Psoas muscle (tissue), 8 donors: ENCODE data around the gene SAMD4B. TPM values are rescaled to one million over a fixed set of nuclear protein-coding genes. Genes with fewer than 3 reads are reported as not detected.

Experiments used
- ATAC-seq, 4 donors: fragments of 200-7000 bp; cut with Tn5 transposase; one replicate each; pipeline ENCODE4 v1.9.1; 2020; ENCODE audit warnings: moderate library complexity in 3 of 4, mild to moderate bottlenecking in 2 of 4
- DNase-seq, 2 donors: peaks; one replicate each; pipeline ENCODE4 v3.0.0-alpha.2; 2020
- H3K27ac ChIP-seq: fragments of 200-600 bp; one replicate; pipeline ENCODE4 v1.8.0; 2022
- H3K27me3 ChIP-seq, 3 donors: fragments of 200-600 bp in 1 of 3; one replicate each; pipeline versions ENCODE4 v1.6.1 to v1.8.0; 2013 to 2022; ENCODE audit warnings: low read length in 2 of 3, mild to moderate bottlenecking in 2 of 3, moderate library complexity in 1 of 3; ENCODE audit not compliant: insufficient read depth in 3 of 3
- H3K36me3 ChIP-seq, 2 donors: fragments of 200-600 bp in 1 of 2; one replicate each; pipeline versions ENCODE4 v1.6.1 to v1.8.0; 2013 to 2022; ENCODE audit warnings: low read depth in 1 of 2, mild to moderate bottlenecking in 1 of 2, moderate library complexity in 1 of 2; ENCODE audit not compliant: insufficient read depth in 1 of 2
- H3K4me1 ChIP-seq: fragments of 200-600 bp; one replicate; pipeline ENCODE4 v1.8.0; 2022
- H3K4me3 ChIP-seq: fragments of 200-600 bp; one replicate; pipeline ENCODE4 v1.8.0; 2022; ENCODE audit warnings: mild to moderate bottlenecking
- H3K9me3 ChIP-seq: fragments of 200-600 bp; one replicate; pipeline ENCODE4 v1.8.0; 2022
- WGBS, 3 donors: extraction: QIAGEN DNeasy Blood & Tissue Kit; methylation state at CpG; one replicate each; pipeline versions ENCODE4 v1.1.6 to v1.1.7; 2013; 5-methylcytosine and 5-hydroxymethylcytosine counted together
- intact Hi-C, 2 donors: fragments of 100-400 bp; cut with DNase I; formaldehyde crosslinking; loops; one replicate each; pipeline versions ENCODE4 v1.11.0 to v1.14.2; 2022
- polyA plus RNA-seq, 3 donors: library from polyadenylated mRNA; stranded (reverse); fragments of 200-250 nt; gene quantifications; one replicate each; pipeline ENCODE4 v1.2.3, GENCODE V29; 2013
- total RNA-seq, 4 donors: library from RNA; stranded (reverse); fragmentation: NEBNext Ultra II Directional in 2 of 4; extraction: Animal tissue kit (Norgen Biotek cat#: 25700) in 2 of 4; gene quantifications; one replicate each; pipeline versions ENCODE4 v1.2.1 to v1.2.4, GENCODE V29; 2021 to 2023
- TF ChIP-seq, protein P1 (sequence below): fragments of 200-600 bp; IDR thresholded peaks from one replicate; pipeline ENCODE4 v1.8.0; 2022; ENCODE audit warnings: antibody characterized with exemption
- donor health status: healthy with polysubstance abuse.
- donor health status: DM: no; HTN: no; CAD: no; lungs with moderate emphysema.
- donor health status: Bipolar disorder and iron deficiency.
- donor health status: healthy.
- donor health status: DM: yes; HTN: yes; CAD: no.
- donor health status: DM: no; HTN: no; CAD: no.
- donor health status: DM: no; HTN: no; CAD: no.
- donor health status: DM: yes; HTN: yes; CAD: no.

Gene SAMD4B
- total and polyA plus RNA-seq, 7 donors, result 34.7 to 97.5 (median 58.4) TPM

DNA sequence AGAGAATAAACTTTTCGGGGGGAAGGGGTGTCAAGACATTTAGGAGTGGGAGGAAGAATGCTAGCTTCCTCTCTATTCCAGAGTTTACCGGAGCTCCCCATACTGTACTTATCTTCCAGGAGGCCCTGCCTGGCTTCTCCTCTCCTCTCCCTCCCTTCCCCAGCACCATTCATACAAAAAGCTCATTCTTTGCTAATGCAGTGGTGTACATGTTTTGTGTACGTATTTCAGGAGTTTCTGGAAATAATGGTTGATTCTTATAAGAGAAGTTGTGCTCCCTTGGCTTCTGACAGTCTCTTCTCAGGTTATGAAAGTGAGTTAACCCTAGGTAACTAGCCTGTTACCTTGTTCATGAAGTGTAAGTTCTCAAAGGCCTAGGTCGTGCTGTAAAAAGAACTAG is 7.1 kb downstream of the SAMD4B start:
- intact Hi-C loops, result loop anchor here (10.0 kb wide), 2 partner anchors 85 to 185 kb away; partner anchors contain the start of genes EID2B (in 1 of the 2) and RPS16 (in 1 of the 2)
- TF ChIP-seq, protein P1, sequence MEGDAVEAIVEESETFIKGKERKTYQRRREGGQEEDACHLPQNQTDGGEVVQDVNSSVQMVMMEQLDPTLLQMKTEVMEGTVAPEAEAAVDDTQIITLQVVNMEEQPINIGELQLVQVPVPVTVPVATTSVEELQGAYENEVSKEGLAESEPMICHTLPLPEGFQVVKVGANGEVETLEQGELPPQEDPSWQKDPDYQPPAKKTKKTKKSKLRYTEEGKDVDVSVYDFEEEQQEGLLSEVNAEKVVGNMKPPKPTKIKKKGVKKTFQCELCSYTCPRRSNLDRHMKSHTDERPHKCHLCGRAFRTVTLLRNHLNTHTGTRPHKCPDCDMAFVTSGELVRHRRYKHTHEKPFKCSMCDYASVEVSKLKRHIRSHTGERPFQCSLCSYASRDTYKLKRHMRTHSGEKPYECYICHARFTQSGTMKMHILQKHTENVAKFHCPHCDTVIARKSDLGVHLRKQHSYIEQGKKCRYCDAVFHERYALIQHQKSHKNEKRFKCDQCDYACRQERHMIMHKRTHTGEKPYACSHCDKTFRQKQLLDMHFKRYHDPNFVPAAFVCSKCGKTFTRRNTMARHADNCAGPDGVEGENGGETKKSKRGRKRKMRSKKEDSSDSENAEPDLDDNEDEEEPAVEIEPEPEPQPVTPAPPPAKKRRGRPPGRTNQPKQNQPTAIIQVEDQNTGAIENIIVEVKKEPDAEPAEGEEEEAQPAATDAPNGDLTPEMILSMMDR, result no peak
- peak overlapping the region; percentile 44 for H3K27ac ChIP-seq
- ATAC-seq (no peak), DNase-seq (no peak)
- WGBS, 3 donors, result 82 to 91% (median 90%) methylated on average over 4 of the region's 4 CpGs
- peaks cover 13 to 78% of the 10 kb centered on the region in 2 donors for H3K36me3 ChIP-seq
- H3K4me3 ChIP-seq, result no peak overlapping the region
- peaks cover 60% of the 10 kb centered on the region for H3K4me1 ChIP-seq
- H3K27me3 ChIP-seq, result no peaks in the 10 kb centered on the region
- no peaks in the 10 kb centered on the region for H3K9me3 ChIP-seq

DNA sequence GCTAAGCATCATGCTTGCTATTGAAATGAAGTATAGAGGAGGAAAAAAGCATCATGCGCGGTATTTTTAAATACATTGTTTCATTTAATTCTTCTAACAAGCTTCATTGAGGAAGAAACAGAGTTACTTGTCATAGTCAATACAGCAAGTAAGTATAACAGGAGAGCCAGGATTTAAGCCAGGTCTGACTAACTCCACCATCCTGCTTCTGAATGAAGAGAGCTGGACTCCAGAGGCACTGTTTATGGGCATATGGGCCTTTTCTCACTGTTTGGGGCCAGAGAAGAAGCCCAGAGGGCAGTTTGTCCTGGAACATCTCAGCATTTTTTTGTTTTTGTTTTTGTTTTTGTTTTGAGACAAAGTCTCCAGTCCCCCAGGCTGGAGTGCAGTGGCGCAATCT is 7.9 kb downstream of the SAMD4B start:
- Histone ChIP-seq H3K9me3 (no peaks in the 10 kb centered on the region), H3K36me3 (peaks cover 13 to 87% of the 10 kb centered on the region in 2 donors), H3K4me1 (peaks cover 52% of the 10 kb centered on the region), H3K27ac (no peak overlapping the region), H3K27me3 (no peaks in the 10 kb centered on the region), H3K4me3 (no peak overlapping the region)
- no peak for ATAC-seq
- TF ChIP-seq, protein P1, result no peak
- no peak for DNase-seq
- WGBS, 3 donors, result 97 to 100% (median 100%) methylated on average over 3 of the region's 3 CpGs
- intact Hi-C loops, result no loop called here

DNA sequence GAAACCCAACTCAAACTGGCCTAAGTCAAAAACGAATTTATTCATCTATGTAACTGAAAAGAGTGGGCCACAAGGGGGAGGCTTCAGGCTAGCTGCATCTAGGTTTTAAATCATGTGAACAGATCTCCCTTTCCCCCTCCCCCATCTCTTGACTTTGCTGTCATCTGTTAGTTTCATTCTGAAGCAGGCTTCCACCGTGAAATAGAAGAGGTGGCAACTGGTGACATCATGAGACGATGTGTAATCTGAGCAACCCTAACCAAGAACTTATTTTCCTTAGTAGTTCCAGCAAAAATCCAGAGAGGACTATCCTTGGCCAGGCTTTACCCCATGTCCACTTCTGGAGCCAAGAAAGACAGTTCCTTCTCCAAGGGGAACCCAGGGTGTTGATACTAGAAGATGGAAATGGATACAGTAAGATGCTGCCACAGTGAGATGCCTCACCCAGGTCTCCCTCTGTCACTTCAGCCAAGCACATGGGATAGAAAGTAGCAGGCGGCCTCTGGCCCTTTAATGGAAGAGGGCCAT is 9.4 kb downstream of the SAMD4B start:
- TF ChIP-seq, protein P1, result no peak
- peak; percentile 28 to 59 (median 35) for ATAC-seq
- H3K27me3 ChIP-seq, result no peaks in the 10 kb centered on the region
- H3K9me3 ChIP-seq, result no peaks in the 10 kb centered on the region
- no peak overlapping the region for H3K4me3 ChIP-seq
- WGBS, 3 donors, result 37 to 47% (median 44%) methylated on average over 4 of the region's 4 CpGs
- H3K36me3 ChIP-seq, result peaks cover 16 to 87% of the 10 kb centered on the region in 2 donors
- intact Hi-C loops, result no loop called here
- DNase-seq, result no peak
- peak overlapping the region; percentile 58 for H3K27ac ChIP-seq
- peaks cover 37% of the 10 kb centered on the region for H3K4me1 ChIP-seq

DNA sequence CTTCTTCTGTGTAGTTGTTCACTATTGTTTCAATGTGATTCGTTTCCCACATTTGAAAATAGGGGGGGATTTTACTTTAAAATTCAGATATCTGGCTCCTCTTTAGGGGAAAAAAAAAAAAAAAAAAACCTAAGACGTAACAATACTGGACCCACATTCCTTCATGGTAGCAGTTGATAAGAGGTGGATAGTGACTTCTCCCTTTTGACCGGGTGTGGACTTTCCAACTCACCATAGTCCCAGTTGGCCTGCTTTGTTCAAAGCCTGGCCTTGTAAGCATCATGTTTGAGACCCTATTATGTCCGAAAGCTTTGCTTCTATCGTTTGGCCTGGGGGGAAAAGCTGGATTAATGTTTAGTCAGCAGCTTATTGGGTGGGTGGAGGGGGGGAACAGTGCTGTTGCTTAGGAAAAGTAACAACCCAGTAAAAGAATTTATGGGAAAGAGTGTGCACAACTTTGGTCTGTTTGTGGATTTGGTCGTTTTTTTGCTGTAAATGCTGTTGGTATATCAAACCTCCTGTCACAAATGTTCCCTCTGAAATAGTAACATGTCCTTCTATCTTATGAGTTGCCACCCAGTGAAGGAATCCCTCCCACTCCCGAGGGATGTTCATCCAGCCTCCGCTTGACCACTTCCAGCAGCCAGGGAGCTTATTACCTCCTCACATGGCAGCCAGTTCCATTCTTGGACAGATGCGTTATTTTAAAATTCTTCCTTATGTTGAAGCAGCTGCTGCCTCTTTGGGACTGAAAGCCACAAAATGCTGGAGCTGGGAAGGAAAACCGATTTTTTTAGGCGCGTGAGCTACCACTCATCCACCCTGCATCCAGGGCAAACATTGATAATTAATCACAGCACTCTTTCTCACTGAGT is 10.4 kb downstream of the SAMD4B start:
- no peak for ATAC-seq
- no peak for DNase-seq
- Histone ChIP-seq H3K4me1 (peaks cover 27% of the 10 kb centered on the region), H3K27me3 (no peaks in the 10 kb centered on the region), H3K27ac (peak overlapping the region; percentile 58), H3K9me3 (no peaks in the 10 kb centered on the region), H3K4me3 (no peak overlapping the region), H3K36me3 (peaks cover 20 to 87% of the 10 kb centered on the region in 2 donors)
- intact Hi-C loops, result no loop called here
- TF ChIP-seq, protein P1, result no peak
- WGBS, 3 donors, result 72 to 78% (median 74%) methylated on average over 12 of the region's 12 CpGs
